Germinal center (tissue), 1 donor: ENCODE data around the gene KRT9.
"Not testable (repeated sequence)": the region's sequence is repeated elsewhere in the genome, so short reads cannot be mapped to it uniquely, and the experiment has no call there.

Experiments used
- DNase-seq: peaks from one replicate; pipeline ENCODE4 v3.0.0; 2012; ENCODE audit warnings: mixed read lengths, low spot score

KRT9 gene

DNA sequence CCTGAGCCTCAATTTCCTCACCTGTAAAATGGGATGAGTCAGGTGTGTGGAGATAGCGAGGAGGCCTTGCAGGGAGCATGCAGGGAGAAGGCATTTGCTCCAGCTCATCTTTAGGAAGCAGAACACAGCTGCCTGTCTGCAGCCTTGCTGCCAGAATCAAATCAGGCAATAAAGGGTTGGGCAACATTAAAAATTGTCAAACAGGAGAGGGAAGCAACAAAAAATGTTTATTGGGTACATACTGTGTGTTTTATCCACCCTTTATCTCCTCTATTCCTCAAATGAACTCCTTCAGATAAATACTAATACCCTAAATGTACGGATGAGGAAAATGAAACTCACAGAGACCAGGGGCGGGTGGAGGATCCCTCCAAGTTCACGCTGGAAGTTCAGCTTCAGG is 28.5 kb upstream of the KRT9 start:
- no peak for DNase-seq

DNA sequence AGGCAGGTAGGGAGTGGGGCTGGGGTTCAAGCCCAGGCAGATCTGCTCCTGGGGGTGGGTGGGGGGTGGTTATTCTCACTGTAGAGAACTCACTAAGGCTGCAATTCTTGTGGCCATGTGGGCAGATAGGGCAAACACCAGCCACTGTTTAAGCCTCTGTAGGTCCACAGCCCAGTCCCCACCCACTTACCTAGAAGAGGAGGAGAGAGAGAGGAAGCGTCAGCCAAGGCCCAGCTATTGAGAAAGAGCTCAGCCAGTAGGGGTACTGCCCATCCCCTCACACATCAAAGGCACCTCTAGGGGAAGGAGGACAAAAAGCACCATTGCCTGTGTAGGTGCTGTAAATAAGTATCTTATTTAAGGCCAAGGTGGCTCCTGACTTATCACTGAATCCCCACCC is 27.8 kb upstream of the KRT9 start:
- DNase-seq, result no peak

DNA sequence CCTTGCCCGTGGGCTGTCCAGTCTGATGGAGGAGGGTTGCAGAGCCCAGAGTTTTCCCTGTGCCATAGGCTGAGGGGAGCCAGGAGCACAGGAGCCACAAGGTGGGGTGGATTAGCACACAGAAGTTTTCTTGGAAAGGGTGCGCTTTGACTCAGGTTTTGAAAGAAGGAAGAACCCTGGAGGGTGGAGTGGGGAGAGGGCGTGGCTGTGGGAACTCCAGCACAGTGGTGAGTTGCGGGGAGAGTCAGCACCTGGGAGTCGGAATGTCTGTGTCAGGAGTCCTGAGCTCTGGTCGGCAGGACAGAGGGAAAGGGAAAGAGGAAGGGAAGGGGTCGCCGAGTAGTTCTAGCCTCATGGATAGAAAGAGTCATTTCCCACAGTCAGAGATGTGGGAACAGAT is 23.7 kb upstream of the KRT9 start:
- no peak for DNase-seq

DNA sequence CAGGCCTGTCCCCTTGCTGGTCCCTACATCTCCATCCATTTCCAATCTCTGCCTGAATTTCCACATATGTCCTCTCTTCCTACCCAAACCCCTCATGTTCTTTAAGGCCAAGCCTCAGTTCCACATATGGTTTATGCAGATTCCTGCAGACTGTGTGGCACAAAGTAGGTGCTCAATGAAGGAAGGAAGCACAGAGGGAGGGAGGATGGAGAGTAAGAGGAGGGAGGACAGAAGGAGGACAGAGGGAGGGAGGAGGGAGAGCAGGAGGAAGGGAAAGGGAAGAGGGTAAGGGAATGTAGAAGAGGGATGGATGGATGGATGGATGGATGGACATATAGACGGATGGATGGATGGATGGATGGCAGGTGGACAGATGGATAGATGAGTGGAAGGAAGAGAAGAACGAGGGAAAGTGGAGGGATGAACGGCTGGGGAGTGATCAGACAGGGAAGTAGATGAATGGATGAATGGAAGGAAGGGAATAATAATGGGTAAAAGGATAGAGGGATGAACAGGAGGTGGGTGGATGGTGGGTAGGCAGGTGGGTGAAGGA is 22.6 kb upstream of the KRT9 start:
- no peak for DNase-seq

DNA sequence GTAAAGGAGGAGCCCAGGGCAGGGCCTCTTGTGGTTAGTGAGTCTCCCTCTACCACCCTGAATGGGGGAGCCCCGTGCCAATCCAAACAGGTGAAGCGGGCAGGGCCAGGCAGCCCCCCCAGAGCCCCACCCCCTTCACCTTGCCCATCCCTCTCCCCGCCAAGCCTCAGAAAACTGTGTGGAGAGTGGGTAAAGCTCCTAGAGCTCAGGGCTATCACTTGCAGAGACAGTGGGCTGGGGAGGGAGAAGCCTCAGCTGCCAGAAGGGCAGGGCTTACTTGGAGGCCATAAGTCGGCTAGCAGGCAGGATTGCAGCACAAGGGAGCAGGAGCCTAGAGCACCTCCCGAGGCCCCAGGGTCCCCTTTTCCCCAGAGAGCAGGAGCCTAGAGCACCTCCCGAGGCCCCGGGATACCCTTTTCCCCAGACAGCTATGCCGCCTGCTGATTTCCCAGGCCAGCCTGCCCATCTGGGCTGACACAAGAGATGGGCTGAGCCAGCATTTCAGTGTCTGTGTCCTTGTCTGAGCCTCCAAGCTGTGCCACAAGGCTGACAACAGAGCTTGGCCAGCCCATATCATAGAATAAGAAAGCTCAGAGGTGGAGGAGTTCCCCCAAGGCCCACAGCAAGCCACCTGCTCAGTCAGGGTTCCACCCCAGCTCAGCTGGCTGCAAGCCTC is 21.6 kb upstream of the KRT9 start:
- DNase-seq, result no peak

DNA sequence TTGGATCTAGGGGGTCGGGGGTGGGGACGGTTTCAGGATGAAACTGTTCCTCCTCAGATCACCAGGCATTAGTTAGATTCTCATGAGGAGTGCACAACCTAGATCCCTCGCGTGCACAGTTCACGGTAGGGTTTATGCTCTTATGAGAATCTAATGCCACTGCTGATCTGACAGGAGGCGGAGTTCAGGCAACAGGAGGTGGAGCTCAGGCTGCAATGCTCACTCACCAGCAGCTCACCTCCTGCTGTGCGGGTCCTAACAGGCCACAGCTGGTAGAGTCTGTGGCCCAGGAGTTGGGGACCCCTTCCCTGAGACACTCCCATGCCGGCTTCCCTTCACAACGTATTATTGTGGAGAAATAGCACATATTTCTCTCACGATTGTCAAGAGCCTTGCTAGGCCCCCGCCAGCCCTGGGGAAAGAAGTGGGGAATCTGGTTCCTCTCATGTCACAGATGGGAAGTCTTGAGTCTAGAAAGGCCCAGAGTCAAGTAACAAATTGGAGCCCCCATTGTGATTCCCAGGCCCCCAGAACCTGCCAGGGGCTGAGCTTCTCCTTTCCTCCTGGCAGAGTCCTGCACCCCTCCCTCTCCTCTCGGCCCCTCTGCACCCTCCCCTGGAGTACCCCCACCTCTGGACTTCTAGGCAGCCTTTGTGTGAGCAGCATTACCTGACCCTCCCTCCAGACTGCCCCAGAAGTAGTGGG is 20.9 kb upstream of the KRT9 start:
- DNase-seq, result no peak

DNA sequence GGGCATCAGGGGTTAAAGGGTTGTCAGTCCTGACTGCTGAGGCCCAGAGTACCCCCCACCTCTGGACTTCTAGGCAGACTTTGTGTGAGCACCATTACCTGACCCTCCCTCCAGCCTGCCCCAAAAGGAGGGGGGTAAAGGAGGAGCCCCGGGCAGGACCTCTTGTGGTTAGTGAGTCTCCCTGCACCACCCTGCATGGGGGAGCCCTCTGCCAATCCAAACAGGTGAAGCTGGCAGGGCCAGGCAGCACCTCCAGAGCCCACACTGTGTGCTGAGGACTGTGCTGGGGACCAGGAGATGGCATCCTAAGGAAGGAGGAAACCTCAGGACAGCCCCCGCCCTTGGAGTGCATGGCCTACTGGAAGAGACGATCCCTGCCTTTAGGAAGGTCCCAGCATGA is 17.4 kb upstream of the KRT9 start:
- DNase-seq, result no peak

DNA sequence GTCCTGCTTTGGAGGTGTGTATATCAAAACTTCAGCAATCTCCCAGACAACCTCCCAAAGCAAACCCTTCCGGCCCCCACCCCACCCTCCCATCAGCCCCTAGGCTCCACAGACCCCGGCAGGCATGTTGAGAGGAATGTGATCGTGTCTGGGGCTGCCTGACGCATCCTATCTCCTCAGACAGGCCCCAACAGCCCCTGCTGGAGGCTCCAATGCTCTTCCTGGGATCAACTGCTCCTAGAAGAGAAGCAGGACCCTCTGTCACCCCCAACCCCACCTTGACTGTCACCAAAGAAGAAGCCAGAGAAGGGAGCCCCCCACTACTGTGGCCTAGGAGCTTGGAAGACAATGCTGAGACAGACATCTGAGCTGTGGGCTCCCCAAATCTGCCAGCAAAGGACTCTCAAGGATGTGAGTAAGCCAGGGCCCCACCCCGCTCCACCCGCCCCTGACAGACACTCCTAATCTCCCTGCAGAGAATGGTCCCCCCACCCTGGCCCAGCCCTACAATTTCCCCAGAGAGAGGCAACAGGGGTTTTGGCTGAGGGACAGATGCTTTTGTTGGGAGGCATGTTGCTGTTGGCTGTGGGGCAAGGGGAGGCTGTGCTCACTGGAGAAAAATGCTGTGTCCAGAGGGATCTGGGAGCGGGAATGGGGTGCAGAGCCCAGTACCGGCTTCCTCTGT is 16.4 kb upstream of the KRT9 start:
- DNase-seq, result no peak

DNA sequence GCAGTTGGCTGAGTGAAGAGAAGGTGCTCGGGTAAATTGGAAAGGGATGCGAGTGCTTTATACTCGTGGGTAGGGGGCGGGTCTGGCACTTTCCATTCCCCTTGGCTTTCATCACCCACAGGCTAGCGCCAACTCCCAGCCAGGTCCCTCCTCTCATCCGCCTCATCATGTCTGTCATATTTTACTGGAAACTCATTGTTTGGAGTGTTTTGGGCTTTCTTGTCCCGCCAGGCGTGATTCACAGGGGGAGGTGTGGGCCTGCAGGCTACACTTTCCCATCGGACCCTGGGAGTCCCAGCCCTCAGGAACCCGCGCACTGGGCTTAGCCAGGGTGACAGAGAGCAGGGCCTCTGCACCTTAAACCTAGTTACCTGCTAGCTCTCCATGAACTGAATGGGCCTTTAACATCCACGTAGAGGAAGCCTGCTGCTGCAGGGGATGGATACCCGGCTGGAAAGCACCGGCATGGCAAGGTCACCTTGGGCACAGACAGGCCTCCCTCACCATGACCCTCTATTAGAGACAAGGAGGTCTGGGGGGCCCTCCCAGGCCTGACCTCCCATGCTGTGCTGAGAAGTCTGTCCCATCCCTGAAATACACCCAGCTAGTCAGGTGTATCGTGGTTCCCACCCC is 15.1 kb upstream of the KRT9 start, which contains the start of gene KRT14:
KRT14 (minus strand) TSS at position 33 of the 633 bp plus-strand sequence. CDS start 61 bp downstream, outside the sequence.
- DNase-seq, result no peak

DNA sequence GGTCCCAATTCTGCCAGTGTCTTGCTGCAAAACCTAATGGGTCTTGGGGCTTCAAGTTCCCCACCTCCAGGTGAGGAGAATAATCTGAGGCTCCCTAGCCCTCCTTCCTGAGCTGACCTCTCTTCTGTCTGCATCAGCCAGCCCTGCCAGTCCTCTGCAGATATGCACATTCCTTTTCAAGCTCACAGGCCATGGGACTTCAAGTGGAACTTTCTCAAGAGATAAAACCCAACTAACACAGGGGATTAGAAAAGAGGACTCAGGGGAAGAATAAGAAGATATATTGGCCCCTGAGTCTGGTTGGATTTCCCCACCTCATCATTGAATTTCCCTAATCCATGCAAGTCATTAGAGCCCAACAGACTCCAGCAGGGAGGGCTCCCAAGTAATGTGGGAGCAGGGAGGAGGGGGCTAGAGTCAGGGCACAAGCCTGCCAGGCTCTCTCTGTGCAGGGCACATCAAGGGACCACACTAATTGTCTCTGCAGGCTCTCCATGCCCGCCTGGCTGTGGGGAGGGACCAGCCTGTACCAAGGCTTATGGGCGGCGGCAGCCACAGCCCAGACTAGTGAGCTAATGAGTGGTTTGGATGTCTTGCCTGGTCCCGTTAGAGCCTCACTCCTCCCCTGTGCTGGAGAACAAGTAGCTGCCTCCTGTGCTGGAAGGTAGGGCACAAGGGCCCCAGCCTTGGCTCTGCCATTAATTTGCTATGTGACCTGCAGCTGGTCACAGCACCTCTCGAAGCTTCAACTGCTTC is 13.6 kb upstream of the KRT9 start:
- DNase-seq, result no peak

DNA sequence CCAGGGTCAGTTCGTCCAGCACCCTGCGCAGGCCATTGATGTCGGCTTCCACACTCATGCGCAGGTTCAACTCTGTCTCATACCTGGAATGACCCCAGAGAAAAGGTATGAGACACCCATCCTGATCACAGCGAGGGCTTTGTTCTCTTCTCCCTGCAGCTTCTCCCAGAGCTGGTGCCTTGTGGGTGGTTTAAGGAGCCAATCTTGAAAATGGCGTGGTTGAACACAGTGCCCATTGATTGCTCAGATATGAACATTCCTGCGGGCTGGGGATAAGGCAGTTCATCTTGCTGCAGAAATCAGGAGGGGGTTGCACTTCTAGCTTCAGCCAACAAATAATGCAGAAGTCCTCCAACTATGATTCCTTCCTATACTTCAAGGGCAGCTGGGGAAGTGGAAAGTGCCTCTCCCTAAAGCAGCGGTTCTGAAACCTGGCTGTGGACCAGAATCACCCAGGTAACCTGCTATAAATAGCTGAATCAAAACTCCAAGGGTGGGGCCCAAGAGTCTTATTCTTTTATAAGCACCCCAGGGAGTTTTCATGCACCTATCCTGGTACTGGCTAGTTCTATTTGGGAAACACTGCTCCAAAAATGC is 12.6 kb upstream of the KRT9 start:
- DNase-seq, result not testable (repeated sequence)

DNA sequence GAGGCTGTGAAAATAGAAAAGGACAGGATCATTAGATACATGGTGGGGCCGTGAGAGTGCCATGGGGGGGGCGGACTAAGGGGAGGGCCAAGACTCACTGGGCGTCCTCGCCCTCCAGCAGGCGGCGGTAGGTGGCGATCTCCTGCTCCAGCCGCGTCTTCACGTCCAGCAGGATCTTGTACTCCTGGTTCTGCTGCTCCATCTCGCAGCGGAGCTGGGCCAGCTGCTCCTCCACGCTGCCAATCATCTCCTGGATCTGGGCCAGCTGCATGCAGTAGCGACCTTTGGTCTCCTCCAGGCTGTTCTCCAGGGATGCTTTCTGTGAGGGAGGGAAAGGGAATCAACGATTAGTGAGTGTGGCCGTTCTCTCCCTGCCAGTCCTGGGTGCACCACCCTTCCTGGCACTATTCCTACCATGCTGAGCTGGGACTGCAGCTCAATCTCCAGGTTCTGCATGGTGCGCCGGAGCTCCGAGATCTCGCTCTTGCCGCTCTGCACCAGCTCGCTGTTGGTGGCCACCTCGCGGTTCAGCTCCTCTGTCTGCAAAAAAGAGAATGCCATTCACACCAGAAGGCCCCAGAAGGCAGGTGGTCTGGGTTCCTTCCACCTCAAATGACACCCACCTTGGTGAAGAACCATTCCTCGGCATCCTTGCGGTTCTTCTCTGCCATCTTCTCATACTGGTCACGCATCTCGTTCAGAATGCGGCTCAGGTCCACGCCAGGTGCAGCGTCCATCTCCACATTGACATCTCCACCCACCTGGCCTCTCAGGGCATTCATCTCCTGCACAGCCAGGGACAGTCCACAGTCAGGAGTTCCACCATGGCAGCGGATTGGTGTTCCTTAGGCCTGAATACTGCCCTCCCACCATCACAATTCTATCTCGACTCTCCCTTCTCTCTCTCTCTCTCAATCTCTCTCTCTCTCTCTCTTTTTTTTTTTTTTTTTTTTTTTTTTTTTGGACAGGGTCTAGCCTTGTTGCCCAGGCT is 11.6 kb upstream of the KRT9 start:
- no peak for DNase-seq

DNA sequence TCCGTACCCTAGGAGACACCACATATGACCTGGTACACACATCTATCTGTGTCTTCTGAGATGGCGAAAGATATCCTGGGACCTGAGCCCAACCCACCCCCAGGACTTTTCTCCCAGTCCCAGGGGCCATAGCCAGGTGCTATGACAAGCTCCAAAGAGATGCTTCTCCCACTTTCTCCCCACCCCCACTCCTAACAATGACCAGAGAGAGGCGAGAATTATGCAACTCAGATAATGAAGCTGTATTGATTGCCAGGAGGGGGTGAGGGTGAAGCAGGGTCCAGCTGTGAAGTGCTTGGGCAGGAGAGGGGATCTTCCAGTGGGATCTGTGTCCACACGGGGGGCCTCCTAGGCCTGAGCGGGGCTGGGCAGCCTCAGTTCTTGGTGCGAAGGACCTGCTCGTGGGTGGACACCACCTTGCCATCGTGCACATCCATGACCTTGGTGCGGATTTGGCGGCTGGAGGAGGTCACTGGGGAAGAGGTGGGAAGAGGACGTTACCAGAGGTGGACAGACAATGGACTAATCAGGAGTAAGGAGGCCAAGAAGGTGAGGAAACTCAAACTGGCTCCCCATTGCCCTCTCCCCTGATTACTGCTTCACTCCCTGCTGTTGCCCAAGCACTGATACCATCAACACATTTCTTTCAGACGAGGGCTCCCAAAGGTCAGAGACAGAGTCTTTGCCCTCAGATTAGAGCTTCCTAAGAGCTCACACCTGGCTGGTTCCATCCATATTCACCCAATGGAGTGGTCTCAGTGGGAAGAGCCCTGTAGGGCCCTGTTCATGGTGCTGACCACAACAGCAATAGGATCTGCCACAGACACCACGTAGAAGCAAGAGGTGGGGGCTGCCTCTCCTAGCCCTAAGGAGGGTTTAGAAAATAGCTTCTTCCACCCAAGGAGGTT is 10.5 kb upstream of the KRT9 start:
- not testable (repeated sequence) for DNase-seq

DNA sequence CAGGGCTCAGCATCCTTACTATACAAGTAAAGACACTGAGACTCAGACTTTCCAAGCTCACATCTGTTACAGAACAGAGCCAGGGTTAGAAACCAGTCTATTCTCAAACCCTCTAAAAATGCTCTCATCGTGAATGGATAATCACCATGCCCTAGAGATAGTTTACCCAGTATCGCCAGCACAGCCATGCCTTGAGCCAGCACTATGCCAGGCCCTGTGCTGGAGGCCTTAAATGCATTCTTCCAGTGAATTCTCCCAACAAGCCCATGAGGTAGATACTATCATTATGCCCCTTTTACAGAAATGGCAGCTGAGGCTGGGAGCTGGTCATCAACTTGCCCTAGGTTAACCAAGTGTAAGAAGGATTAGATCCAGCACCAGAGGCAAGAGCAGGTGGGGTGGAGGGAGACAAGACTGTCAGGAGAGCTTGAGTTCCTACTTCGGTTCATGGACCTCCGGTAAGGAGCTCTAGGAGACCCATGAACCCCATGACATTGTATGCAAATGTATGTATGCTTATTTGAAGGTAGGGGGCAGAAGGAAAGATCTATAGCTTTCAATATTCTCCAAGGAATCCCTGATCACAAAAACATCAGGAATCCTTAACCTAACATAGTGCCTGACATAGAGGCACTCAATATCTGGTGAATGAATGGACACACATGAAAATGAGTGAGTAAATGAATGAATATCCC is 9.7 kb upstream of the KRT9 start:
- no peak for DNase-seq

DNA sequence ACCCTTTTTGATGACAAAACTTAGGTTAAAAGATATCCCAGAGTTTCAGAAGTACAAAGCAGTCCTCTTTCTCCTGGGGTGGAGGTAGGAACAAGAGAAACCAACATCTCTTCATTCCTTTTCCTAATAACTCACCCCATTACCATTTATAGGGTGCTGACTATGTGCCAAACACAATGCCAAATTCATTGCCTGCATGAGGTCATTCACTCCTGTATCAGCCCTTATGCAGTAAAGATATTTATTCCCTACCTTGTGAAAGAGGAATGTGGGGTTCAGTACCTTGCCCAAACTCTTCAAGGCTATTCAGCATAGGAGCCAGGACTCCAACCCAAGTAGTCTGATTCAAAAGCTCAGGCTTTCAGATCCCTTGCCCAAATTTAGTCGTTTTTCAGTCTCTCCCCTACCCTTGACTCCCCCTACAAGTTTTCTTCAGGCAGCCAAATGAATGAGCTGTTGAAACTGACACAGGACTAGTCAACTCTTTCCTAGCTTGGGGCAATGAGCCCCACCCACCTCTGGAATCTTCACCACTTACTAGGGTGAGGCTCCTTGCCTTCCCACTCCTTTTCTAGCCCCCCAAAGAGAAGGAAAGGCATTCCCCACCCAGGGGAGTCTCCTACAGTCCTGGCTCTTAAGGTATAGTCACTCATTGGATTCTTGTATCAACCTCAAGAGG is 9.0 kb upstream of the KRT9 start:
- DNase-seq, result no peak

DNA sequence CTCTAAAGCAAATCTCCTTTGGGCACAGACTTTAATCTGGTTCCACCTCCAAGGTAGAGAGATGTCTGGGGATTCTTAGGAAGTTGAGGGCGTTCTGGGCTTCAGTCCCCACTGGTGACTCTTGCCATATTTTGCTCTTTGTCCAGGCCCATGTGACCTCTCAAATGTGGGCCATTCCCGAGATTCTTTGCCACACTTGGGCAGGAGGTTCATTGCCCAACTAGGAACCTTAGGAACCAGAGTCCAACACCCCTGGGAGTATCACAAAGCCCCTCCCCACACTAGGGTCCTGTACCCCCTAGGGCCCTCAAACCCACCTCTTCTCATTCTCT is 8.4 kb upstream of the KRT9 start:
- DNase-seq, result no peak

DNA sequence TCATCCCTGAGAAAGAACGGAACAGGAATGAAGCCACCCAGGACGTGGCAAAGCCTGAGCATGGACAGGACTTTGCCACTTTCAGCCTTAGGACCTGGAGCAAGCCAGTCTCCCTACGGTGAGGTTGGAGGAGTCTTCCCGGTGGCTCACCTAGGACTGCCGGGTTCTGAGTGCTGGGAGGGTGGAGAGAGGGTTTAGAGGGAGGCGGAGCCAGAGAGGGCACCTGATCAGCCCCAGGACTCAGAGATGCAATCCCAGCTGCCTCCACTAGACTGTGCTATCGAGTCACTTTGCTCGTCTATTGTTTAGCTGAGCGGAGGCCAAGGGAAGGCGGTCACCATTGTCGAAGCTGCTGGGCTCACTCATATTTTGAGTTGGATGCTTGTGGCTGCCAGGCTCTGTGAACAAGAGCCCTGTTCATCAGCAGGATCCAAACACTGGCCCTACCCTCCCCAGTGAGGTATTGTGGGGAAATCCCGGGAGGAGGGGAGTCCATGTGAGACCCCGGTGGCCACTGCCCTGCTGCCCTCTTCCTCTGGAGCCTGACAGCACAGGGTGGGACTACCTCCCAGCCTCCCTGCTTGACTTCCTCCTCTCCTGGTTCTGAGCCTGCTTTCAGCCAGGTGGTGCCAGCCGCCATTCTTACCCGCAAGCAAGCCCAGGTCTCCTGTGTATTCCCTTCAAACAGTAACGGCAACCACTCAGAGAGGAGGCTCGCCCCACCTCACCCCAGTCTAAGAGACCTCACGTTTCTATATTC is 7.8 kb upstream of the KRT9 start:
- peak; percentile 87 for DNase-seq
